IMR-90 (cell line): ENCODE data around the gene DNAH3. TPM values are rescaled to one million over a fixed set of nuclear protein-coding genes. Genes with fewer than 3 reads are reported as not detected.

Source experiments
- ATAC-seq: fragments of 200-7000 bp; cut with Tn5 transposase; 2 replicates; pipeline ENCODE4 v1.9.1; 2020; ENCODE audit warnings: low read depth, mild to moderate bottlenecking, moderate library complexity
- BruUV-seq: library from RNA; stranded (reverse); fragments of 400-500 nt; replicated peaks from 2 replicates; lab custom pipeline; 2021; lab: Mats Ljungman, UMichigan
- CTCF ChIA-PET: fragments of 300-600 bp; formaldehyde crosslinking; extraction: SDS; loops from one replicate; lab custom pipeline; 2021; ENCODE audit warnings: antibody characterized with exemption; lab: Yijun Ruan, JAX
- POLR2A ChIA-PET: fragments of 300-600 bp; sonication (Branson Sonifier 250); formaldehyde crosslinking; loops from one replicate; lab custom pipeline; 2022; ENCODE audit warnings: antibody characterized with exemption; ENCODE audit not compliant: unreplicated experiment; lab: Charles Lee
- DNase-seq: peaks from one replicate; pipeline ENCODE4 v3.0.0; 2013
- H2AFZ ChIP-seq: replicated peaks from 2 replicates; pipeline ENCODE3; 2013; ENCODE audit warnings: low read length, mild to moderate bottlenecking; ENCODE audit not compliant: poor library complexity
- H2AK5ac ChIP-seq: 2 replicates; pipeline ENCODE4 v1.6.1; 2013; ENCODE audit warnings: low read depth, low read length, inconsistent platforms
- H2AK9ac ChIP-seq: replicated peaks from 2 replicates; pipeline ENCODE3; 2013; ENCODE audit warnings: mild to moderate bottlenecking, low read depth, low read length, moderate library complexity; ENCODE audit not compliant: poor library complexity
- H2BK120ac ChIP-seq: 2 replicates; pipeline ENCODE4 v1.6.1; 2013; ENCODE audit warnings: low read depth, low read length, inconsistent platforms
- H2BK15ac ChIP-seq: 3 replicates; pipeline ENCODE4 v1.6.1; 2013; ENCODE audit warnings: low read depth, low read length, inconsistent platforms
- H2BK20ac ChIP-seq: 2 replicates; pipeline ENCODE4 v1.6.1; 2013; ENCODE audit warnings: low read depth, mild to moderate bottlenecking, inconsistent platforms, low read length, moderate library complexity
- H2BK5ac ChIP-seq: 2 replicates; pipeline ENCODE4 v1.6.1; 2013; ENCODE audit warnings: mild to moderate bottlenecking, low read depth, low read length, inconsistent platforms; ENCODE audit not compliant: poor library complexity, severe bottlenecking
- H3K14ac ChIP-seq: replicated peaks from 2 replicates; pipeline ENCODE4 v1.6.1; 2013; ENCODE audit warnings: low read depth, low read length, inconsistent platforms
- H3K18ac ChIP-seq: 2 replicates; pipeline ENCODE4 v1.6.1; 2013; ENCODE audit warnings: low read depth, low read length, control low read depth
- H3K23ac ChIP-seq: 2 replicates; pipeline ENCODE4 v1.6.1; 2013; ENCODE audit warnings: low read depth, low read length, inconsistent platforms
- H3K27ac ChIP-seq: 2 replicates; pipeline ENCODE4 v1.5.1; 2013; ENCODE audit warnings: mild to moderate bottlenecking, control low read depth, low read length; ENCODE audit not compliant: insufficient read depth
- H3K27me3 ChIP-seq: 2 replicates; pipeline ENCODE4 v1.6.1; 2013; ENCODE audit warnings: low read length; ENCODE audit not compliant: control insufficient read depth, insufficient read depth
- H3K36me3 ChIP-seq: 2 replicates; pipeline ENCODE4 v1.6.1; 2013; ENCODE audit warnings: low read length, mixed read lengths; ENCODE audit not compliant: control insufficient read depth, insufficient read depth
- H3K4ac ChIP-seq: 2 replicates; pipeline ENCODE4 v1.6.1; 2013; ENCODE audit warnings: low read depth, low read length, inconsistent platforms
- H3K4me1 ChIP-seq: 2 replicates; pipeline ENCODE4 v1.6.1; 2013; ENCODE audit warnings: low read length, mixed read lengths; ENCODE audit not compliant: control insufficient read depth, insufficient read depth
- H3K4me2 ChIP-seq: 2 replicates; pipeline ENCODE4 v1.6.1; 2013; ENCODE audit warnings: low read depth, mild to moderate bottlenecking, control low read depth, low read length, moderate library complexity
- H3K4me3 ChIP-seq: 2 replicates; pipeline ENCODE4 v1.5.1; 2013; ENCODE audit warnings: low read depth, mild to moderate bottlenecking, control low read depth, low read length, moderate library complexity; ENCODE audit not compliant: insufficient read depth
- H3K56ac ChIP-seq: 2 replicates; pipeline ENCODE4 v1.6.1; 2013; ENCODE audit warnings: low read length, inconsistent platforms; ENCODE audit not compliant: insufficient read depth; ENCODE audit errors: extremely low read depth
- H3K79me1 ChIP-seq, 2 experiments: 2 replicates each; pipeline ENCODE4 v1.6.1; 2013; ENCODE audit warnings: low read length in 2 of 2, inconsistent platforms in 1 of 2, low read depth in 1 of 2
- H3K9ac ChIP-seq: 2 replicates; pipeline ENCODE4 v1.6.1; 2013; ENCODE audit warnings: low read depth, low read length, control low read depth
- H3K9me1 ChIP-seq: 2 replicates; pipeline ENCODE4 v1.6.1; 2013; ENCODE audit warnings: low read length, inconsistent platforms; ENCODE audit not compliant: insufficient read depth
- H3K9me3 ChIP-seq: 2 replicates; pipeline ENCODE4 v1.6.1; 2013; ENCODE audit warnings: low read length; ENCODE audit not compliant: control insufficient read depth, insufficient read depth
- H4K20me1 ChIP-seq: 2 replicates; pipeline ENCODE4 v1.6.1; 2013; ENCODE audit warnings: low read length, inconsistent platforms; ENCODE audit not compliant: insufficient read depth
- H4K5ac ChIP-seq: 2 replicates; pipeline ENCODE4 v1.6.1; 2013; ENCODE audit warnings: mild to moderate bottlenecking, low read depth, low read length, control low read depth
- H4K8ac ChIP-seq, 2 experiments: 2 replicates each; pipeline ENCODE4 v1.6.1; 2013; ENCODE audit warnings: low read depth in 2 of 2, low read length in 2 of 2, control low read depth in 1 of 2, inconsistent platforms in 1 of 2
- H4K91ac ChIP-seq: 2 replicates; pipeline ENCODE4 v1.6.1; 2013; ENCODE audit warnings: low read depth, low read length, inconsistent platforms; ENCODE audit not compliant: insufficient read depth
- CEBPB ChIP-seq: IDR thresholded peaks from 2 replicates; pipeline ENCODE4 v1.6.1; 2012; ENCODE audit warnings: low read depth, low read length, improper control_type of control experiment
- MAFK ChIP-seq: IDR thresholded peaks from 2 replicates; pipeline ENCODE4 v1.6.1; 2012; ENCODE audit warnings: low read depth, low read length, improper control_type of control experiment
- MXI1 ChIP-seq: IDR thresholded peaks from 2 replicates; pipeline ENCODE4 v1.6.1; 2012; ENCODE audit warnings: low read depth, mild to moderate bottlenecking, low read length, moderate library complexity, borderline replicate concordance
- POLR2A ChIP-seq: IDR thresholded peaks from 2 replicates; pipeline ENCODE4 v1.6.1; 2012; ENCODE audit warnings: mild to moderate bottlenecking, low read depth, low read length
- RAD21 ChIP-seq: IDR thresholded peaks from 2 replicates; pipeline ENCODE4 v1.6.1; 2012; ENCODE audit warnings: low read length, improper control_type of control experiment
- RFX5 ChIP-seq: IDR thresholded peaks from 2 replicates; pipeline ENCODE4 v1.8.0; 2012; ENCODE audit warnings: low read depth, mild to moderate bottlenecking, low read length, moderate library complexity
- WGBS, 2 experiments: methylation state at CpG; one replicate each; pipeline versions ENCODE4 v1.1.5 to v1.1.7; 2013; ENCODE audit warnings: missing lambda C conversion rate in 2 of 2; ENCODE audit not compliant: insufficient read length in 1 of 2; ENCODE audit errors: extremely low coverage in 2 of 2; 5-methylcytosine and 5-hydroxymethylcytosine counted together
- dilution Hi-C: fragments of 300-500 bp; cut with HindIII; formaldehyde crosslinking; loops from one replicate; pipeline ENCODE4 v1.14.3; 2018; ENCODE audit warnings: low sequenced_read_pairs; ENCODE audit not compliant: unreplicated experiment
- in situ Hi-C: fragments of 300-500 bp; cut with MboI; formaldehyde crosslinking; loops from 3 replicates; pipeline ENCODE4 v1.14.3; 2019; ENCODE audit warnings: low sequenced_read_pairs, inconsistent platforms, mixed read lengths
- intact Hi-C: fragments of 100-400 bp; cut with micrococcal nuclease; formaldehyde crosslinking; loops from 2 replicates; pipeline ENCODE4 v1.10.0; 2022
- polyA plus RNA-seq, 3 experiments: library from polyadenylated mRNA; depleted of rRNA; stranded (reverse); fragments of >200 nt; gene quantifications; 2 replicates each; pipeline ENCODE4 v1.2.3, GENCODE V29; 2012; ENCODE audit warnings: low replicate concordance in 1 of 3
- total RNA-seq: library from RNA; depleted of rRNA; stranded (reverse); fragments of >200 nt; gene quantifications from 2 replicates; pipeline ENCODE4 v1.2.3, GENCODE V29; 2012

Gene DNAH3
- total and polyA plus RNA-seq, 2 of the 4 experiments (the other 2 are of a cell fraction) = not detected

- peak overlapping the region; percentile 55 for H3K27ac ChIP-seq
- peak overlapping the region; percentile 9; the same call in 1 of the 2 replicates for H4K5ac ChIP-seq
- H3K4ac ChIP-seq = peak overlapping the region; percentile 83; the same call in 1 of the 2 replicates
- in situ Hi-C loops = no loop called here
- dilution Hi-C loops = no loop called here
- peak overlapping the region; percentile 55 for H2AFZ ChIP-seq
- peak overlapping the region; percentile 46 for H2AK5ac ChIP-seq
- WGBS, 2 experiments = no CpG with 5 or more reads among the region's 1 CpG
- H4K8ac ChIP-seq = peak overlapping the region; percentile 53 to 72; a peak in 3 of 4 replicates
- H2BK120ac ChIP-seq = peak overlapping the region; percentile 88
- H3K4me3 ChIP-seq = no peak overlapping the region
- peak overlapping the region; percentile 72; the same call in 1 of the 2 replicates for H3K23ac ChIP-seq
- TF ChIP-seq POLR2A = no peak
- TF ChIP-seq MXI1 = no peak
- no peak for TF ChIP-seq RAD21
- TF ChIP-seq RFX5 = no peak
- TF ChIP-seq CEBPB = no peak
- TF ChIP-seq MAFK = no peak
- ATAC-seq (peak; percentile 7; the same call in 1 of the 2 replicates), DNase-seq (peak; percentile 71)
- H3K56ac ChIP-seq = peak overlapping the region; percentile 71
- peak overlapping the region; percentile 67; the same call in 2 of the 3 replicates for H2BK15ac ChIP-seq
- no peaks in the 10 kb centered on the region for H3K27me3 ChIP-seq
- peak overlapping the region; percentile 86 for H2BK20ac ChIP-seq
- H2AK9ac ChIP-seq = peak overlapping the region; percentile 74
- peak overlapping the region; percentile 93 for H2BK5ac ChIP-seq
- ChIA-PET POLR2A (no interaction called here), CTCF (interaction anchor here (0.7 kb wide), 1 partner anchor 379 kb away, joined by 3 read pairs; no protein-coding TSS in a partner anchor)
- no peaks in the 10 kb centered on the region for H4K20me1 ChIP-seq
- H3K18ac ChIP-seq = peak overlapping the region; percentile 4
- H3K9me1 ChIP-seq = peaks cover 21% of the 10 kb centered on the region
- peak overlapping the region; percentile 56 for H3K14ac ChIP-seq
- peak overlapping the region; percentile 0; the same call in 1 of the 2 replicates for H3K4me2 ChIP-seq
- peak overlapping the region; percentile 13; the same call in 1 of the 2 replicates for H3K9ac ChIP-seq
- no TSS peak for BruUV-seq
- H4K91ac ChIP-seq = peak overlapping the region; percentile 68
- H3K79me1 ChIP-seq = peaks cover 10 to 40% of the 10 kb centered on the region in 2 experiments
- peaks cover 21% of the 10 kb centered on the region for H3K4me1 ChIP-seq
- H3K9me3 ChIP-seq = no peaks in the 10 kb centered on the region
- intact Hi-C loops = no loop called here
- no peaks in the 10 kb centered on the region; the same call in 1 of the 2 replicates for H3K36me3 ChIP-seq
Measured at GRCh38 chr16:20911361-20911760, 239.3 kb downstream of the DNAH3 start.
